ENCODE results near the gene CEACAM16. TPM values are rescaled to one million over a fixed set of nuclear protein-coding genes. Genes with fewer than 3 reads are reported as not detected.

Gene CEACAM16
- polyA plus RNA-seq: not detected
- long read RNA-seq, donor 1: 0 reads
- long read RNA-seq, donor 2: 0 reads
- long read RNA-seq, donor 3: 0 reads
- long read RNA-seq, donor 4: 0 reads
- long read RNA-seq, donor 5: 0 reads
- long read RNA-seq, donor 6: 0 reads
- long read RNA-seq, donor 7: 0 reads
- long read RNA-seq, donor 8: 0 reads
- long read RNA-seq, donor 9: 0 reads
- long read RNA-seq, donor 10: 0 reads
- long read RNA-seq, donor 11: 0 reads

GRCh38 chr19:44698492-44699201 is at the start of gene CEACAM16:
TSS of gene CEACAM16 (plus strand) at chr19:44699151. CDS start at chr19:44701457, 2,306 bp downstream.
- 75% methylated on average over 2 of the region's 13 CpGs for WGBS (ENCODE audit: insufficient coverage, low lambda C conversion rate)
- H3K27me3 ChIP-seq (ENCODE audit: control insufficient read depth, insufficient read depth, low read length): no peaks in the 10 kb centered on the region
- peak in 1 of 2 donors; percentile 41 for DNase-seq

GRCh38 chr19:44649578-44650145 is 49.3 kb upstream of the CEACAM16 start:
- no peak for DNase-seq
- no peaks in the 10 kb centered on the region for H3K27me3 ChIP-seq (ENCODE audit: control insufficient read depth, insufficient read depth, low read length)
- no peak overlapping the region for H3K27ac ChIP-seq (ENCODE audit: low read length)
- no peaks in the 10 kb centered on the region for H3K9me3 ChIP-seq (ENCODE audit: control insufficient read depth, low read depth, low read length)
- WGBS (ENCODE audit: insufficient coverage, low lambda C conversion rate): no CpG with 5 or more reads among the region's 15 CpGs
- no peak overlapping the region for H3K4me3 ChIP-seq (ENCODE audit: low read length)
- peaks cover 14% of the 10 kb centered on the region for H3K4me1 ChIP-seq (ENCODE audit: control insufficient read depth, insufficient read depth, low read length)
- peaks cover 73% of the 10 kb centered on the region for H3K36me3 ChIP-seq (ENCODE audit: control insufficient read depth, insufficient read depth, low read length)

More at GRCh38 chr19:44698492-44699201, at the start of gene CEACAM16:
- H3K4me1 ChIP-seq (ENCODE audit: control insufficient read depth, insufficient read depth, low read length): peaks cover 29% of the 10 kb centered on the region
- no peak within 1 kb of the TSS for H3K27ac ChIP-seq (ENCODE audit: low read length)
- peaks cover 5% of the 10 kb centered on the region for H3K9me3 ChIP-seq (ENCODE audit: control insufficient read depth, low read depth, low read length)
- no peak within 1 kb of the TSS for H3K4me3 ChIP-seq (ENCODE audit: low read length)
- H3K36me3 ChIP-seq (ENCODE audit: control insufficient read depth, insufficient read depth, low read length): no peaks in the 10 kb centered on the region

- no peaks in the 10 kb centered on the region for H3K27me3 ChIP-seq (ENCODE audit: control insufficient read depth, insufficient read depth, low read length)
- DNase-seq: no peak
- peak overlapping the region; percentile 73 for H3K27ac ChIP-seq (ENCODE audit: low read length)
- no peaks in the 10 kb centered on the region for H3K9me3 ChIP-seq (ENCODE audit: control insufficient read depth, low read depth, low read length)
- WGBS (ENCODE audit: insufficient coverage, low lambda C conversion rate): no CpG with 5 or more reads among the region's 5 CpGs
- peaks cover 19% of the 10 kb centered on the region for H3K4me1 ChIP-seq (ENCODE audit: control insufficient read depth, insufficient read depth, low read length)
- H3K36me3 ChIP-seq (ENCODE audit: control insufficient read depth, insufficient read depth, low read length): peaks cover 94% of the 10 kb centered on the region
- H3K4me3 ChIP-seq (ENCODE audit: low read length): no peak overlapping the region
These were observed 45.6 kb upstream of the CEACAM16 start for GRCh38 chr19:44653343-44653742.

GRCh38 chr19:44653977-44654774 is 44.8 kb upstream of the CEACAM16 start:
- Histone ChIP-seq H3K27ac (ENCODE audit: low read length) (peak overlapping the region; percentile 73), H3K9me3 (ENCODE audit: control insufficient read depth, low read depth, low read length) (no peaks in the 10 kb centered on the region), H3K4me1 (ENCODE audit: control insufficient read depth, insufficient read depth, low read length) (peaks cover 18% of the 10 kb centered on the region), H3K4me3 (ENCODE audit: low read length) (no peak overlapping the region), H3K36me3 (ENCODE audit: control insufficient read depth, insufficient read depth, low read length) (peaks cover 94% of the 10 kb centered on the region), H3K27me3 (ENCODE audit: control insufficient read depth, insufficient read depth, low read length) (no peaks in the 10 kb centered on the region)
- 14% methylated on average over 1 of the region's 16 CpGs for WGBS (ENCODE audit: insufficient coverage, low lambda C conversion rate)
- peak; percentile 81 to 87 for DNase-seq

GRCh38 chr19:44657211-44657921 is 41.6 kb upstream of the CEACAM16 start:
- Histone ChIP-seq H3K27me3 (ENCODE audit: control insufficient read depth, insufficient read depth, low read length) (no peaks in the 10 kb centered on the region), H3K9me3 (ENCODE audit: control insufficient read depth, low read depth, low read length) (no peaks in the 10 kb centered on the region), H3K4me1 (ENCODE audit: control insufficient read depth, insufficient read depth, low read length) (peaks cover 18% of the 10 kb centered on the region), H3K27ac (ENCODE audit: low read length) (no peak overlapping the region), H3K4me3 (ENCODE audit: low read length) (no peak overlapping the region), H3K36me3 (ENCODE audit: control insufficient read depth, insufficient read depth, low read length) (peaks cover 97% of the 10 kb centered on the region)
- peak; percentile 41 to 62 for DNase-seq
- no CpG with 5 or more reads among the region's 25 CpGs for WGBS (ENCODE audit: insufficient coverage, low lambda C conversion rate)

GRCh38 chr19:44658069-44658733 is 40.8 kb upstream of the CEACAM16 start:
- Histone ChIP-seq H3K4me1 (ENCODE audit: control insufficient read depth, insufficient read depth, low read length) (peaks cover 18% of the 10 kb centered on the region), H3K9me3 (ENCODE audit: control insufficient read depth, low read depth, low read length) (no peaks in the 10 kb centered on the region), H3K27ac (ENCODE audit: low read length) (no peak overlapping the region), H3K36me3 (ENCODE audit: control insufficient read depth, insufficient read depth, low read length) (peaks cover 98% of the 10 kb centered on the region), H3K27me3 (ENCODE audit: control insufficient read depth, insufficient read depth, low read length) (no peaks in the 10 kb centered on the region), H3K4me3 (ENCODE audit: low read length) (no peak overlapping the region)
- 80% methylated on average over 2 of the region's 3 CpGs for WGBS (ENCODE audit: insufficient coverage, low lambda C conversion rate)
- DNase-seq: no peak

GRCh38 chr19:44660081-44660480 is 38.9 kb upstream of the CEACAM16 start:
- H3K9me3 ChIP-seq (ENCODE audit: control insufficient read depth, low read depth, low read length): no peaks in the 10 kb centered on the region
- H3K27ac ChIP-seq (ENCODE audit: low read length): no peak overlapping the region
- peaks cover 97% of the 10 kb centered on the region for H3K36me3 ChIP-seq (ENCODE audit: control insufficient read depth, insufficient read depth, low read length)
- H3K4me3 ChIP-seq (ENCODE audit: low read length): no peak overlapping the region
- no peak for DNase-seq
- no CpG with 5 or more reads among the region's 4 CpGs for WGBS (ENCODE audit: insufficient coverage, low lambda C conversion rate)
- no peaks in the 10 kb centered on the region for H3K27me3 ChIP-seq (ENCODE audit: control insufficient read depth, insufficient read depth, low read length)
- peaks cover 7% of the 10 kb centered on the region for H3K4me1 ChIP-seq (ENCODE audit: control insufficient read depth, insufficient read depth, low read length)

- DNase-seq: no peak
- Histone ChIP-seq H3K27ac (ENCODE audit: low read length) (no peak overlapping the region), H3K36me3 (ENCODE audit: control insufficient read depth, insufficient read depth, low read length) (peaks cover 89% of the 10 kb centered on the region), H3K4me3 (ENCODE audit: low read length) (no peak overlapping the region), H3K9me3 (ENCODE audit: control insufficient read depth, low read depth, low read length) (no peaks in the 10 kb centered on the region), H3K27me3 (ENCODE audit: control insufficient read depth, insufficient read depth, low read length) (no peaks in the 10 kb centered on the region), H3K4me1 (ENCODE audit: control insufficient read depth, insufficient read depth, low read length) (peaks cover 7% of the 10 kb centered on the region)
- no CpG with 5 or more reads among the region's 11 CpGs for WGBS (ENCODE audit: insufficient coverage, low lambda C conversion rate)
These were observed 37.7 kb upstream of the CEACAM16 start for GRCh38 chr19:44661205-44661604.

- Histone ChIP-seq H3K27ac (ENCODE audit: low read length) (no peak overlapping the region), H3K4me3 (ENCODE audit: low read length) (no peak overlapping the region), H3K9me3 (ENCODE audit: control insufficient read depth, low read depth, low read length) (no peaks in the 10 kb centered on the region), H3K27me3 (ENCODE audit: control insufficient read depth, insufficient read depth, low read length) (no peaks in the 10 kb centered on the region), H3K4me1 (ENCODE audit: control insufficient read depth, insufficient read depth, low read length) (peaks cover 4% of the 10 kb centered on the region), H3K36me3 (ENCODE audit: control insufficient read depth, insufficient read depth, low read length) (peaks cover 83% of the 10 kb centered on the region)
- no CpG with 5 or more reads among the region's 7 CpGs for WGBS (ENCODE audit: insufficient coverage, low lambda C conversion rate)
- no peak for DNase-seq
These were observed 37.0 kb upstream of the CEACAM16 start for GRCh38 chr19:44661904-44662303.

Data from large intestine (tissue), 12 donors.